DND-41 (cell line): ENCODE results near the gene PCDH9.
"Not testable (repeated sequence)": the region's sequence is repeated elsewhere in the genome, so short reads cannot be mapped to it uniquely, and the experiment has no call there.

Experiments used
- ATAC-seq: fragments of 200-7000 bp; cut with Tn5 transposase; 3 replicates; pipeline ENCODE4 v1.9.1; 2021; ENCODE audit warnings: low read depth; ENCODE audit not compliant: insufficient read depth
- DNase-seq: peaks from one replicate; pipeline ENCODE4 v3.0.0-alpha.2; 2020
- H2AFZ ChIP-seq: 2 replicates; pipeline ENCODE4 v1.6.0; 2012; ENCODE audit warnings: low read depth, low read length
- H3K27ac ChIP-seq: 2 replicates; pipeline ENCODE4 v1.5.1; 2012; ENCODE audit warnings: low read length, inconsistent platforms
- H3K27me3 ChIP-seq: fragments of 200-600 bp; sonication (generic); 2 replicates; pipeline ENCODE4 v1.6.0; 2012; ENCODE audit warnings: low read length, mild to moderate bottlenecking, inconsistent platforms; ENCODE audit not compliant: insufficient read depth, poor library complexity
- H3K36me3 ChIP-seq: 2 replicates; pipeline ENCODE4 v1.5.1; 2012; ENCODE audit warnings: low read length, inconsistent platforms; ENCODE audit not compliant: insufficient read depth
- H3K4me1 ChIP-seq: 2 replicates; pipeline ENCODE4 v1.5.1; 2012; ENCODE audit warnings: mild to moderate bottlenecking, low read length; ENCODE audit not compliant: insufficient read depth
- H3K4me2 ChIP-seq: 2 replicates; pipeline ENCODE4 v1.6.0; 2012; ENCODE audit warnings: mild to moderate bottlenecking, moderate library complexity, low read length, inconsistent platforms; ENCODE audit not compliant: insufficient read depth
- H3K4me3 ChIP-seq, 2 experiments: fragments of 200-600 bp in 1 of 2; shearing (Covaris generic) in 1 of 2; 2 replicates each; pipeline ENCODE4 v1.5.1; 2012 to 2016; ENCODE audit warnings: inconsistent platforms in 2 of 2, low read length in 2 of 2, mild to moderate bottlenecking in 2 of 2, low read depth in 1 of 2, moderate library complexity in 1 of 2
- H3K79me2 ChIP-seq: 2 replicates; pipeline ENCODE4 v1.6.0; 2012; ENCODE audit warnings: low read length, inconsistent platforms; ENCODE audit not compliant: insufficient read depth
- H3K9ac ChIP-seq: 2 replicates; pipeline ENCODE4 v1.6.0; 2012; ENCODE audit warnings: low read depth, mild to moderate bottlenecking, inconsistent platforms, low read length, moderate library complexity
- H3K9me3 ChIP-seq: 2 replicates; pipeline ENCODE4 v1.5.1; 2012; ENCODE audit warnings: low read length, moderate library complexity, mild to moderate bottlenecking, inconsistent platforms; ENCODE audit not compliant: insufficient read depth, severe bottlenecking
- H4K20me1 ChIP-seq: 2 replicates; pipeline ENCODE4 v1.6.0; 2012; ENCODE audit warnings: low read length; ENCODE audit not compliant: insufficient read depth
- EZH2 ChIP-seq: IDR thresholded peaks from 3 replicates; pipeline ENCODE4 v1.6.1; 2012; ENCODE audit warnings: borderline replicate concordance, low read depth, mild to moderate bottlenecking, moderate library complexity, low read length, inconsistent platforms; ENCODE audit not compliant: severe bottlenecking
- TF ChIP-seq, protein P1 (sequence below): IDR thresholded peaks from 2 replicates; pipeline ENCODE4 v1.5.1; 2012; ENCODE audit warnings: borderline replicate concordance, low read length, moderate library complexity, mild to moderate bottlenecking; ENCODE audit not compliant: poor library complexity, severe bottlenecking; ENCODE audit errors: extremely low read depth

PCDH9 gene

DNA sequence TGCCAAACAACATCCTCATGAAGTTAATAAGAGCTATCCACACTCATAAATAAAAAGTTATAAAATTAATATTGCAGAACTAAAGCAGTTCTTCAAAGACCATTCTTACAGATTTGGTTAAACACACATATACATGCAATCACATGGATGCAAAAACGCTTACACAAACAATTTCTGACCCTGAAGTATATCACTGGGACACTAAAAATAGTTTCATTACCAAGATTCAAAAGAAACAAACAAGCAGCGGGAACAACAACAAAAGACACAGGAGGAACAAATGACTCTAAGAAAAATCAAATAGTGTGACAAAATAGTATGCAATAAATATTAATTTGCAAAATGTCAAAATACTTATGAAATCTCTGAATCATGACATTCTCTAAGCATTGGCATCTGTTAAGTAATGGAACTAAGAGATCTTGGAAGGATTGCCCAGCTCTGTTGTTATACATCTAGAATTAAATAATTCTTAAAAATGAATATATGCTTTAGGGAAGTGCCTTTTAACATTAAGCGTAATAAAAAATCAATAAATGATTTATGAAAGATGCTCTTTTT lies 132.2 kb downstream of the PCDH9 start:
- Histone ChIP-seq H3K9me3 (no peaks in the 10 kb centered on the region), H3K36me3 (no peaks in the 10 kb centered on the region), H3K4me1 (no peaks in the 10 kb centered on the region), H3K27me3 (no peaks in the 10 kb centered on the region), H3K27ac (no peak overlapping the region), H3K9ac (no peak overlapping the region), H4K20me1 (no peaks in the 10 kb centered on the region), H3K79me2 (no peaks in the 10 kb centered on the region), H3K4me2 (no peak overlapping the region), H3K4me3 (no peak overlapping the region), H2AFZ (no peak overlapping the region)
- DNase-seq (no peak), ATAC-seq (no peak)
- no peak for TF ChIP-seq EZH2
- TF ChIP-seq, protein P1, sequence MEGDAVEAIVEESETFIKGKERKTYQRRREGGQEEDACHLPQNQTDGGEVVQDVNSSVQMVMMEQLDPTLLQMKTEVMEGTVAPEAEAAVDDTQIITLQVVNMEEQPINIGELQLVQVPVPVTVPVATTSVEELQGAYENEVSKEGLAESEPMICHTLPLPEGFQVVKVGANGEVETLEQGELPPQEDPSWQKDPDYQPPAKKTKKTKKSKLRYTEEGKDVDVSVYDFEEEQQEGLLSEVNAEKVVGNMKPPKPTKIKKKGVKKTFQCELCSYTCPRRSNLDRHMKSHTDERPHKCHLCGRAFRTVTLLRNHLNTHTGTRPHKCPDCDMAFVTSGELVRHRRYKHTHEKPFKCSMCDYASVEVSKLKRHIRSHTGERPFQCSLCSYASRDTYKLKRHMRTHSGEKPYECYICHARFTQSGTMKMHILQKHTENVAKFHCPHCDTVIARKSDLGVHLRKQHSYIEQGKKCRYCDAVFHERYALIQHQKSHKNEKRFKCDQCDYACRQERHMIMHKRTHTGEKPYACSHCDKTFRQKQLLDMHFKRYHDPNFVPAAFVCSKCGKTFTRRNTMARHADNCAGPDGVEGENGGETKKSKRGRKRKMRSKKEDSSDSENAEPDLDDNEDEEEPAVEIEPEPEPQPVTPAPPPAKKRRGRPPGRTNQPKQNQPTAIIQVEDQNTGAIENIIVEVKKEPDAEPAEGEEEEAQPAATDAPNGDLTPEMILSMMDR: no peak

DNA sequence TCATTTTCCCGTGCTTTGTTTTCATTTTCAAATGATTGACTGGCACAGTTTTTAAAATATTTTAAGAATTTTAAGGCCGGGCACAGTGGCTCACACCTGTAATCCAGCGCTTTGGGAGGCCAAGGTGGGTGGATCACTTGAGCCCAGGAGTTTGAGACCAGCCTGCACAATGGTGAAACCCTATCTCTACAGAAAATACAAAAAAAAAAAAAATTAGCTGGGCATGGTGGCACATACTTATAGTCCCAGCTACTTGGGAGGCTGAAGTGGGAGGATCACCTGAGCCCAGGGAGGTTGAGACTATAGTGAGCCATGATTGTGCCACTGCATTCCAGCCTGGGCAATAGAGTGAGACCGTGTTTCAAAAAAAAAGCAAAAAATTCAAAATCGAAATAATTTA lies 133.2 kb downstream of the PCDH9 start:
- not testable (repeated sequence) for H2AFZ ChIP-seq, H3K4me3 ChIP-seq, H3K9me3 ChIP-seq, H3K4me2 ChIP-seq, H3K79me2 ChIP-seq, H3K4me1 ChIP-seq, H3K27me3 ChIP-seq, H3K27ac ChIP-seq, H3K9ac ChIP-seq, DNase-seq, ATAC-seq, H4K20me1 ChIP-seq, H3K36me3 ChIP-seq

DNA sequence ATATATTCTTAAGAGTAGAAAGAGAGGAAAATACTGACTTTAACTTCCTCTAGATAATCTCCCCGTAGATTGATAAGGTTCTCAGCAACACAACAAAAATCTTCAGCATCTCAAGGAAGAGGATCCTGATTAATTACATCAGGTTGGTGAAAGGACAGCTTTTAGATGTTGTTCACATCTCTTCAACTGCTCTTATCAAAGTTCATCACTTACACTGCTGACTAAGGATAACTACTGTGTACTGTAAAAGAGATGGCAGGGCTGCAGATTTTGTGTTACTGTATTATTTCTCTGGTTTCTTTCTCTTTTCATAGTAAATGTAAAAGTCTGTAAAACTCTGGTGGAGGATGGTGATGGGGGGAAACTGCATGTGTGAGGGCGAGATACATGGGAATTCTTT lies 133.7 kb downstream of the PCDH9 start:
- no peaks in the 10 kb centered on the region for H3K9me3 ChIP-seq
- DNase-seq (no peak), ATAC-seq (no peak)
- no peaks in the 10 kb centered on the region for H4K20me1 ChIP-seq
- H3K4me3 ChIP-seq: no peak overlapping the region
- H3K36me3 ChIP-seq: no peaks in the 10 kb centered on the region
- H3K79me2 ChIP-seq: no peaks in the 10 kb centered on the region
- H3K27ac ChIP-seq: no peak overlapping the region
- H3K4me2 ChIP-seq: no peak overlapping the region
- no peak for TF ChIP-seq EZH2
- TF ChIP-seq, protein P1: no peak
- no peaks in the 10 kb centered on the region for H3K4me1 ChIP-seq
- no peak overlapping the region for H3K9ac ChIP-seq
- H2AFZ ChIP-seq: no peak overlapping the region
- H3K27me3 ChIP-seq: no peaks in the 10 kb centered on the region

DNA sequence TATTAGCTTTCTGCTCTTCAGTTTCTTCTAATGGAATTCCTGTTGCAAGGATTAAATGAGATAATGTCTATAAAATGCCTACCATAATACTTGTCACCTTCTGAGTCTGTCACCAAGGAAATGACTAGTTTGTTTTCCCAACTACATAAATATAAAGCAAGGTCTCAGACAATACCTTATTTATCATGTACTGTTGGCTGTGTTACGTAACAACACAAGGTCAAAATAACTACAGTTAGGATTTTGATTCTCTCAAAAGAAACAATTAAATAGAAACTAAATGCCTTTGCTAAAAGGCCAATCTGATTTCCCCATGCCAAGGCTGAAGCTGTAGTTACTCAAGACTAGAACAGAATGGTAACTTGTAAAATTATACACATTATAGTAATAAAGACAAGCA lies 134.5 kb downstream of the PCDH9 start:
- Histone ChIP-seq H3K4me1 (no peaks in the 10 kb centered on the region), H3K9ac (no peak overlapping the region), H3K27me3 (no peaks in the 10 kb centered on the region), H4K20me1 (no peaks in the 10 kb centered on the region), H3K79me2 (no peaks in the 10 kb centered on the region), H3K36me3 (no peaks in the 10 kb centered on the region), H3K27ac (no peak overlapping the region), H3K9me3 (no peaks in the 10 kb centered on the region), H2AFZ (no peak overlapping the region), H3K4me2 (no peak overlapping the region), H3K4me3 (no peak overlapping the region)
- ATAC-seq (no peak), DNase-seq (no peak)
- TF ChIP-seq EZH2: no peak
- TF ChIP-seq, protein P1: no peak
